Mammary epithelial cell (primary cell): ENCODE results near the gene B4GALT2.

Source experiments
- EZH2 ChIP-seq: IDR thresholded peaks from 2 replicates; pipeline ENCODE4 v1.6.1; 2012; ENCODE audit warnings: low read length, inconsistent platforms, borderline replicate concordance
- TF ChIP-seq, protein P1 (sequence below), 2 donors: IDR thresholded peaks in 1 of 2; conservative IDR thresholded peaks in 1 of 2; 2 replicates each; pipeline ENCODE4 v1.5.1; 2011 to 2012; ENCODE audit warnings: inconsistent platforms in 2 of 2, low read length in 2 of 2, mild to moderate bottlenecking in 2 of 2, control low read depth in 1 of 2, low read depth in 1 of 2; ENCODE audit not compliant: insufficient read depth in 1 of 2; ENCODE audit errors: extremely low read depth in 1 of 2

GRCh38 chr1:43991476-43992231 lies 12.6 kb downstream of the B4GALT2 start, which contains the start of gene CCDC24:
- TF ChIP-seq, protein P1, sequence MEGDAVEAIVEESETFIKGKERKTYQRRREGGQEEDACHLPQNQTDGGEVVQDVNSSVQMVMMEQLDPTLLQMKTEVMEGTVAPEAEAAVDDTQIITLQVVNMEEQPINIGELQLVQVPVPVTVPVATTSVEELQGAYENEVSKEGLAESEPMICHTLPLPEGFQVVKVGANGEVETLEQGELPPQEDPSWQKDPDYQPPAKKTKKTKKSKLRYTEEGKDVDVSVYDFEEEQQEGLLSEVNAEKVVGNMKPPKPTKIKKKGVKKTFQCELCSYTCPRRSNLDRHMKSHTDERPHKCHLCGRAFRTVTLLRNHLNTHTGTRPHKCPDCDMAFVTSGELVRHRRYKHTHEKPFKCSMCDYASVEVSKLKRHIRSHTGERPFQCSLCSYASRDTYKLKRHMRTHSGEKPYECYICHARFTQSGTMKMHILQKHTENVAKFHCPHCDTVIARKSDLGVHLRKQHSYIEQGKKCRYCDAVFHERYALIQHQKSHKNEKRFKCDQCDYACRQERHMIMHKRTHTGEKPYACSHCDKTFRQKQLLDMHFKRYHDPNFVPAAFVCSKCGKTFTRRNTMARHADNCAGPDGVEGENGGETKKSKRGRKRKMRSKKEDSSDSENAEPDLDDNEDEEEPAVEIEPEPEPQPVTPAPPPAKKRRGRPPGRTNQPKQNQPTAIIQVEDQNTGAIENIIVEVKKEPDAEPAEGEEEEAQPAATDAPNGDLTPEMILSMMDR (conservative IDR thresholded peaks at IDR 0.05 in 1 of 2, IDR thresholded peaks at IDR 0.05 in 1 of 2; ENCODE audit: extremely low read depth in 1 of 2, insufficient read depth in 1 of 2, low read depth in 1 of 2, low read length in 2 of 2) = no peak
- TF ChIP-seq EZH2 = no peak
